ENCODE measurements around the gene ELN. TPM values are rescaled to one million over a fixed set of nuclear protein-coding genes. Genes with fewer than 3 reads are reported as not detected.
A peak's percentile ranks its signal among the peaks of the same experiment; 100 is the strongest.

Gene ELN
- total RNA-seq, 1 donor from 2014 or later, result 15,554 TPM

DNA sequence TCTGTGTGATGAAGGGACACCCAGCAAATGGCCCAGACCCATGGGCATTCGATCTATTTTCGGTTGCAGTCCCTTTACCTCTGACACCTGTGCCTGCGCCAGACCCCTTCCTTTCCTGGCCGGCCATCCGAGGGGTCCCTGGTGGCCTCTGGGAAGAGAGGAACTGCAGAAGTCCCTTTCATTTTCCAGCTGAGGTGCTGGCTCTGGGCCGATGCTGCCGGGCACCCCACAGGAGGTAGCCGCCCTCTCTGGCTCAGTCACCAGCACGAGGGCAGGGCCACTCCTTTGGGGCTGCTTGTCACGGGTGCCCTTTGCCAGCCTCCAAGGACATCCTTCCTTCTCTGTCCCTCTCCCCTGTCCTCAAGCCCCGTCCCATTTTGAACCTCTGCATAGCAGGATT lies 4.2 kb upstream of the ELN start:
- Mint-ChIP-seq H3K4me3 (ENCODE audit: unreplicated experiment) (peak overlapping the region; percentile 36), H3K9me3 (ENCODE audit: low read depth) (no peaks in the 10 kb centered on the region), H3K36me3 (ENCODE audit: low read depth) (peaks cover 3% of the 10 kb centered on the region), H3K27me3 (ENCODE audit: low read depth) (no peaks in the 10 kb centered on the region), H3K4me1 (ENCODE audit: low read depth) (peaks cover 71% of the 10 kb centered on the region), H3K27ac (ENCODE audit: unreplicated experiment) (peak overlapping the region; percentile 91)
- TF ChIP-seq, protein P1, sequence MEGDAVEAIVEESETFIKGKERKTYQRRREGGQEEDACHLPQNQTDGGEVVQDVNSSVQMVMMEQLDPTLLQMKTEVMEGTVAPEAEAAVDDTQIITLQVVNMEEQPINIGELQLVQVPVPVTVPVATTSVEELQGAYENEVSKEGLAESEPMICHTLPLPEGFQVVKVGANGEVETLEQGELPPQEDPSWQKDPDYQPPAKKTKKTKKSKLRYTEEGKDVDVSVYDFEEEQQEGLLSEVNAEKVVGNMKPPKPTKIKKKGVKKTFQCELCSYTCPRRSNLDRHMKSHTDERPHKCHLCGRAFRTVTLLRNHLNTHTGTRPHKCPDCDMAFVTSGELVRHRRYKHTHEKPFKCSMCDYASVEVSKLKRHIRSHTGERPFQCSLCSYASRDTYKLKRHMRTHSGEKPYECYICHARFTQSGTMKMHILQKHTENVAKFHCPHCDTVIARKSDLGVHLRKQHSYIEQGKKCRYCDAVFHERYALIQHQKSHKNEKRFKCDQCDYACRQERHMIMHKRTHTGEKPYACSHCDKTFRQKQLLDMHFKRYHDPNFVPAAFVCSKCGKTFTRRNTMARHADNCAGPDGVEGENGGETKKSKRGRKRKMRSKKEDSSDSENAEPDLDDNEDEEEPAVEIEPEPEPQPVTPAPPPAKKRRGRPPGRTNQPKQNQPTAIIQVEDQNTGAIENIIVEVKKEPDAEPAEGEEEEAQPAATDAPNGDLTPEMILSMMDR (IDR thresholded peaks at IDR 0.05), result no peak
- DNase-seq (ENCODE audit: low spot score), result no peak

GRCh38 chr7:74025146-74025545 lies 2.8 kb upstream of the ELN start:
- Mint-ChIP-seq H3K4me3 (ENCODE audit: unreplicated experiment) (no peak overlapping the region), H3K9me3 (ENCODE audit: low read depth) (no peaks in the 10 kb centered on the region), H3K36me3 (ENCODE audit: low read depth) (peaks cover 12% of the 10 kb centered on the region), H3K27ac (ENCODE audit: unreplicated experiment) (no peak overlapping the region), H3K27me3 (ENCODE audit: low read depth) (no peaks in the 10 kb centered on the region), H3K4me1 (ENCODE audit: low read depth) (peaks cover 71% of the 10 kb centered on the region)
- DNase-seq (ENCODE audit: low spot score), result no peak
- TF ChIP-seq, protein P1 (IDR thresholded peaks at IDR 0.05), result no peak

DNA sequence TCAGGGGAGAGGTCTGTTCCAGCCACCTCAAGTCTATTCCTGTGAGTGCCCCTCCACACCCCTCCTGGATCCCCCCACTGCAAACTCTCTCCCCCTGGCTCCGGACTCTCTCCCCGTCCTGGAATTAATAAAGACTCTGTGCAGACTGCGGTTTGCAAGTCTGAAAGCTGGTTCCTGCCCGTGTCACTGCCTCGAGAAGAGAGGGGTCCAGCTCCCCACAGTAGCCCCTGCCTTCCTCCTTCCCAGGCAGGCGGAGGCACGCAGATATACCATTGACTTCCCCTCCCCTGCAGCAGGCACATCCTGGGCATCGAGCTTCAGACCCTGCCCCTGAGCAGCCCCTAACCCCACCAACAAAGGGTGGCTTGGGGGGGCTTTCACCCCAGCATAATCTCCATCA lies 2.2 kb upstream of the ELN start:
- TF ChIP-seq, protein P1 (IDR thresholded peaks at IDR 0.05), result no peak
- H3K36me3 Mint-ChIP-seq (ENCODE audit: low read depth), result peaks cover 15% of the 10 kb centered on the region
- H3K9me3 Mint-ChIP-seq (ENCODE audit: low read depth), result no peaks in the 10 kb centered on the region
- no peak overlapping the region for H3K4me3 Mint-ChIP-seq (ENCODE audit: unreplicated experiment)
- no peaks in the 10 kb centered on the region for H3K27me3 Mint-ChIP-seq (ENCODE audit: low read depth)
- peaks cover 69% of the 10 kb centered on the region for H3K4me1 Mint-ChIP-seq (ENCODE audit: low read depth)
- DNase-seq (ENCODE audit: low spot score), result no peak
- H3K27ac Mint-ChIP-seq (ENCODE audit: unreplicated experiment), result peak overlapping the region; percentile 17

- peaks cover 76% of the 10 kb centered on the region for H3K4me1 Mint-ChIP-seq (ENCODE audit: low read depth)
- TF ChIP-seq, protein P1 (IDR thresholded peaks at IDR 0.05), result no peak
These were observed 1.5 kb upstream of the ELN start for GRCh38 chr7:74026406-74026902.

GRCh38 chr7:74026903-74027682 lies 880 bp upstream of the ELN start:
- no peaks in the 10 kb centered on the region for H3K9me3 Mint-ChIP-seq (ENCODE audit: low read depth)
- peak overlapping the region; percentile 84 for H3K4me3 Mint-ChIP-seq (ENCODE audit: unreplicated experiment)
- H3K27ac Mint-ChIP-seq (ENCODE audit: unreplicated experiment), result peak overlapping the region; percentile 90
- TF ChIP-seq, protein P1 (IDR thresholded peaks at IDR 0.05), result peak; percentile 96
- peaks cover 80% of the 10 kb centered on the region for H3K4me1 Mint-ChIP-seq (ENCODE audit: low read depth)
- DNase-seq (ENCODE audit: low spot score), result no peak
- H3K27me3 Mint-ChIP-seq (ENCODE audit: low read depth), result no peaks in the 10 kb centered on the region
- peaks cover 27% of the 10 kb centered on the region for H3K36me3 Mint-ChIP-seq (ENCODE audit: low read depth)

More at GRCh38 chr7:74026406-74026902, 1.5 kb upstream of the ELN start:
- Mint-ChIP-seq H3K27me3 (ENCODE audit: low read depth) (no peaks in the 10 kb centered on the region), H3K4me3 (ENCODE audit: unreplicated experiment) (peak overlapping the region; percentile 84), H3K27ac (ENCODE audit: unreplicated experiment) (peak overlapping the region; percentile 90), H3K36me3 (ENCODE audit: low read depth) (peaks cover 22% of the 10 kb centered on the region), H3K9me3 (ENCODE audit: low read depth) (no peaks in the 10 kb centered on the region)
- DNase-seq (ENCODE audit: low spot score), result no peak

All from chondrocyte (in vitro differentiated cells).